Measurements from ENCODE around the gene CCBE1. TPM values are rescaled to one million over a fixed set of nuclear protein-coding genes. Genes with fewer than 3 reads are reported as not detected.
A peak's percentile ranks its signal among the peaks of the same experiment; 100 is the strongest.

Gene CCBE1
- total and polyA plus RNA-seq, 2 of the 4 experiments (the other 2 are of a cell fraction), result 64.8 to 148 TPM

- no peak overlapping the region for H3K27ac ChIP-seq (ENCODE audit: insufficient read depth, low read length)
- no peaks in the 10 kb centered on the region for H3K27me3 ChIP-seq (ENCODE audit: control insufficient read depth, insufficient read depth, low read length)
- no peak overlapping the region for H3K56ac ChIP-seq (ENCODE audit: extremely low read depth, insufficient read depth, low read length)
- ChIA-PET CTCF (no interaction called here), POLR2A (ENCODE audit: unreplicated experiment) (no interaction called here)
- H3K4ac ChIP-seq (ENCODE audit: low read depth, low read length), result no peak overlapping the region
- H3K36me3 ChIP-seq (ENCODE audit: control insufficient read depth, insufficient read depth, low read length), result no peaks in the 10 kb centered on the region
- H3K4me1 ChIP-seq (ENCODE audit: control insufficient read depth, insufficient read depth, low read length), result peaks cover 8% of the 10 kb centered on the region
- no peak overlapping the region for H2AFZ ChIP-seq (replicated peaks; ENCODE audit: low read length, poor library complexity)
- no peak overlapping the region for H2BK120ac ChIP-seq (ENCODE audit: low read depth, low read length)
- no peak overlapping the region for H3K4me3 ChIP-seq (ENCODE audit: insufficient read depth, low read depth, low read length)
- H3K23ac ChIP-seq (ENCODE audit: low read depth, low read length), result no peak overlapping the region
- H3K79me1 ChIP-seq (ENCODE audit: low read depth in 1 of 2, low read length in 2 of 2), result peaks cover 15 to 39% of the 10 kb centered on the region in 2 experiments; a peak in 3 of 4 replicates
- H2BK20ac ChIP-seq (ENCODE audit: low read depth, low read length), result no peak overlapping the region
- H2BK5ac ChIP-seq (ENCODE audit: low read depth, low read length, poor library complexity, severe bottlenecking), result no peak overlapping the region
- H2AK9ac ChIP-seq (replicated peaks; ENCODE audit: low read depth, low read length, poor library complexity), result no peak overlapping the region
- no peak overlapping the region for H3K4me2 ChIP-seq (ENCODE audit: low read depth, low read length)
- H3K9me1 ChIP-seq (ENCODE audit: insufficient read depth, low read length), result peaks cover 9% of the 10 kb centered on the region; the same call in 1 of the 2 replicates
- no peak for ATAC-seq (ENCODE audit: low read depth)
- no peak for DNase-seq
- H2AK5ac ChIP-seq (ENCODE audit: low read depth, low read length), result peak overlapping the region; percentile 3; the same call in 1 of the 2 replicates
- H2BK15ac ChIP-seq (ENCODE audit: low read depth, low read length), result no peak overlapping the region
- H4K91ac ChIP-seq (ENCODE audit: insufficient read depth, low read depth, low read length), result no peak overlapping the region; the same call in 1 of the 2 replicates
- TF ChIP-seq MAFK (IDR thresholded peaks at IDR 0.05; ENCODE audit: low read depth, low read length) (no peak), MXI1 (IDR thresholded peaks at IDR 0.05; ENCODE audit: borderline replicate concordance, low read depth, low read length) (no peak), SMC3 (IDR thresholded peaks at IDR 0.05; ENCODE audit: low read depth, low read length) (no peak), FOS (IDR thresholded peaks at IDR 0.05; ENCODE audit: low read depth, low read length) (no peak), NFE2L2 (IDR thresholded peaks at IDR 0.05; ENCODE audit: low read depth, low read length) (no peak), CTCF (conservative IDR thresholded peaks at IDR 0.05; ENCODE audit: low read depth, low read length) (no peak), CHD1 (IDR thresholded peaks at IDR 0.05; ENCODE audit: low read depth, low read length) (no peak), ELK1 (IDR thresholded peaks at IDR 0.05; ENCODE audit: borderline replicate concordance, low read depth, low read length) (no peak), RCOR1 (IDR thresholded peaks at IDR 0.05; ENCODE audit: insufficient replicate concordance, low read length) (no peak), RFX5 (IDR thresholded peaks at IDR 0.05; ENCODE audit: low read depth, low read length) (no peak), CEBPB (IDR thresholded peaks at IDR 0.05; ENCODE audit: low read depth, low read length) (no peak)
- no peak overlapping the region for H4K8ac ChIP-seq (ENCODE audit: low read depth in 2 of 2, low read length in 2 of 2)
- no CpG with 5 or more reads among the region's 2 CpGs for WGBS, 2 experiments (ENCODE audit: extremely low coverage in 2 of 2, insufficient read length in 1 of 2)
- H4K5ac ChIP-seq (ENCODE audit: low read depth, low read length), result no peak overlapping the region
- in situ Hi-C loops (cut with MboI; ENCODE audit: low sequenced_read_pairs), result no loop called here
- peaks cover 14% of the 10 kb centered on the region; the same call in 1 of the 2 replicates for H4K20me1 ChIP-seq (ENCODE audit: insufficient read depth, low read length)
- dilution Hi-C loops (cut with HindIII; ENCODE audit: low sequenced_read_pairs, unreplicated experiment), result no loop called here
- H3K9ac ChIP-seq (ENCODE audit: low read depth, low read length), result no peak overlapping the region
- H3K9me3 ChIP-seq (ENCODE audit: control insufficient read depth, insufficient read depth, low read length), result no peaks in the 10 kb centered on the region
- intact Hi-C loops (cut with micrococcal nuclease), result loop anchor here (10.0 kb wide), 1 partner anchor 116 kb away; no protein-coding TSS in a partner anchor
- no peak overlapping the region for H3K18ac ChIP-seq (ENCODE audit: low read depth, low read length)
- BruUV-seq (replicated peaks), result no TSS peak
- H3K14ac ChIP-seq (replicated peaks; ENCODE audit: low read depth, low read length), result no peak overlapping the region; the same call in 1 of the 2 replicates
Observed at GRCh38 chr18:59488899-59489298, 208.3 kb downstream of the CCBE1 start.

Data from IMR-90 (cell line).